ENCODE measurements around the gene SNED1.
"Not testable (repeated sequence)": the region's sequence is repeated elsewhere in the genome, so short reads cannot be mapped to it uniquely, and the experiment has no call there.

Gene SNED1

GRCh38 chr2:240972636-240973521, 25.5 kb upstream of the SNED1 start:
- DNase-seq, result no peak

- DNase-seq, result no peak
Observed at GRCh38 chr2:240974771-240975572, 23.4 kb upstream of the SNED1 start.

- DNase-seq, result not testable (repeated sequence)
Observed at GRCh38 chr2:240975903-240976302, 22.5 kb upstream of the SNED1 start.

DNA sequence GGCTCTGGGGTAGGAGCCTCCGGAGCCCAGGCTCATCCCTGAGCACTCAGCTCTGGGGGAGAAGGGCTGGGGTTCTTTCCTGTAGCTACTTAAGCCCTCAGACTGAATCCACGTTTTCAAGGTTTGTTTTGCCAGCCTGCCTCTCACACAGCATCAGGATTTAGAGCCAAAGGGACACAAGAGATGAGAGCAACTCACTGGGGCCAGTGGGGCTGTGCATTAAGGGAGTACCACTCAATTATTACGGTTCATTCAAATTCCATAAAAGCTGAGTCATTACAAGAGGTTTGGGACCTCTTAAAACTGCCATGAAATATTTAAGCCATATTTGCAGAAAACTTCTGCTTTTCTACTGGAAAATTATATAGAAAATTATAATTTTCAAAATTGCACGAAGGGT, 17.1 kb upstream of the SNED1 start:
- DNase-seq, result no peak

GRCh38 chr2:240981871-240982800, 16.3 kb upstream of the SNED1 start:
- peak; percentile 24 for DNase-seq

GRCh38 chr2:240982821-240983281, 15.6 kb upstream of the SNED1 start:
- peak; percentile 9 for DNase-seq

DNA sequence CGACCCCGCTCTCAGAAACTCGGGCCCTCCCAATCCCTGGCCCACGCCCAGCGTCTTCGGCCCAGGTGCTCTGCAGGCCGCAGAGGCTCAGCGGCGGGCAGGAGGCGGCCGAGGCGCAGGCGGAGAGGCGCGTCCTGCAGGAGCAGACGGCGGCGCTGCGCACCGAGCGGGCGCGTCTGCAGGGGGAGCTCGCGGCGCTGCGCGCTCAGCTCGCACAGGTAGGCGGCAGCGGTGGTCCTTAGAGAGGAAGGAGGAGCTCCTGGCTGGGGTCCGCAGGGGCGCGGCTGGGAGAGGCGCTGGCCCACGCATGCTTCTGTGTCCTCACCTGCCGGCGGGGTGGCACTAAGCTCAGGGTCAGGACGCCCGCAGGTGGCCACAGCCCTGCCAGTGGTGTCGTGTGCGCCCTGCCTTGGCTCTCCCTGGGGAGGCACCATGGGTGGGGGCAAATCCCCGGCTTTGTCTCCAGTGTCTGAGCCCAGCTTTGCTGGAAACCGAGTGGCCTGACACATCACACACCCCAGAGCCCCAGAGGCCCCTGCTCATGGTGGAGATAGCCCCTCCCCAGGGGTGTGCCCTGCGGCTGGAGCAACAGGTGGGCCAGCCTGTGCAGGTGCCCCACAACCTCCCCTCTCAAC, 14.9 kb upstream of the SNED1 start:
- peak; percentile 31 for DNase-seq

DNA sequence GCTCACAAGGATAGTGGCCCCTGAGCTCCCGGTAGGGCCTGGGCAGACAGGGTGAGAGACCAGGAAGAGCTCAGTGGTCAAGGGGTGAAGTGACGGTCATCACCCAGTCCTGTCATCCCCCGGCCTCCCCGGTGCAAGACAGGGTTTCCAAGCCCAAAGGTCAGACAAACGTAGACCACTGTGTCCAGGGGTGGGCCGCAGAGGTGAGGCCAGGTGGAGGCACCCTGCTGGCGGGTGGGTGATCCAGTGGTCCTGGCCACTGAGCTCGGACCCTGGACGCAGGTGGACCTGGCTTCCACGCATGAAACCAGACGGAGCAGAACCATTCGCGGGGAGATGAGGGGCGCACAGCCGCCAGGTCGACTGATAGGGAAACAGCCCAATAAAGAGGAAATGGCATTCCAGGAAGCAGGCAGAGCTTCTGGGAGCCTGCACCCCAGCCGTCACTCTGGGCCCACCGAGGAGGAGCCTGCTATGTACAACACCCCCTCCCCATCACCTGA, 14.4 kb upstream of the SNED1 start:
- DNase-seq, result peak; percentile 25

GRCh38 chr2:240985881-240986786, 12.3 kb upstream of the SNED1 start:
- peak; percentile 31 for DNase-seq

DNA sequence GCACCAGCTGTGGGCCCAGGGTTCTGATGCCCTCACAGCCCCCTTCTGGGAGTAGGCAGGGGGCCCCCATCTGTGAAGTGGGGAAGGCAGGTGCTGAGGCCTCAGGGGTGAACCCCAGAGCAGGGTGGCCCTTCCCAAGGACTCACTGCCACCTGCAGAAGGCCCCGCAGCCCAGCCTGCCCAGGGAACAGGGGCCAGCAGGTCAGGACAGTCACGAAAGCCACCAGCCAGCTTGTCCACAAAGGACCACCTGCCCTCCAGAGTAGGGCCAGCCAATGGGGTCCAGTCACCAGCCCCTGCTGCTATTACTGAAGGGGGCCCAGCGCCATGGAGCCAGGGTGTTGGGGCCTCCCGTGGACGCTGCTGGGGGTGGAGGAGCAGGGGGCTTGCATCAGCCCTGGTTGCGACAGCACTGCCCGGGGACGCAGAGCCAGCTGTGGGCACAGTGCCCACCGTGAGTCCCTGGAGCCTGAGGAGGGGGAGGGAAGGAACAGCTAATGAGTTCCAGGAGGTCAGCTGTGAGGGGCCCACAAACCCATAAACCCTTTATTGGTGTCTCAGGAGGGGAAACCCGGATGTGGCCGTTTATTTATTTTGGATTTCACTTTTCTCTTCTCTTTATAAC, 11.5 kb upstream of the SNED1 start:
- peak; percentile 69 for DNase-seq

DNA sequence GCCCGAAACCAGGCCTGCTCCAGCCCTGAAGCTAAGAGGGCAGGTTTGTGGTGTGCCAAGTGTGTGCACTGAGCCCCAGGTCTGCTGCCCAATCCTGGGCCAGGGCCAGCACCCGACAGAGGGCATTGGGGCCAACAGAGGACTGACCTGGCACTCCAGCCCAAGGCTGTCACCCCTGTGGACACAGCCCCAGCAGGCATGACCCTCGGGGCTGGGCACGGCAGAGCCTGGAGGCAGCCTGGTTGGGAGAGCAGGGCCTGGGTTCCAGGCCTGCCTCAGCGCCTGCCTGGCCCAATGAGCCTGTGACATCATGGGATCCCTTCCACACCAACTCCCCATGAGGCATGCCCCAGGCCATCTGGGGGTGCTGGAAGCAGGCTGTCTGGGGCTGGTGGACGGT, 10.8 kb upstream of the SNED1 start:
- peak; percentile 28 for DNase-seq

- DNase-seq, result peak; percentile 22
Observed at GRCh38 chr2:240988146-240988545, 10.3 kb upstream of the SNED1 start.

GRCh38 chr2:240988571-240989271, 9.7 kb upstream of the SNED1 start:
- peak; percentile 17 for DNase-seq

GRCh38 chr2:240989451-240990265, 8.8 kb upstream of the SNED1 start:
- DNase-seq, result peak; percentile 31

- peak; percentile 13 for DNase-seq
Observed at GRCh38 chr2:240990266-240990529, 8.2 kb upstream of the SNED1 start.

DNA sequence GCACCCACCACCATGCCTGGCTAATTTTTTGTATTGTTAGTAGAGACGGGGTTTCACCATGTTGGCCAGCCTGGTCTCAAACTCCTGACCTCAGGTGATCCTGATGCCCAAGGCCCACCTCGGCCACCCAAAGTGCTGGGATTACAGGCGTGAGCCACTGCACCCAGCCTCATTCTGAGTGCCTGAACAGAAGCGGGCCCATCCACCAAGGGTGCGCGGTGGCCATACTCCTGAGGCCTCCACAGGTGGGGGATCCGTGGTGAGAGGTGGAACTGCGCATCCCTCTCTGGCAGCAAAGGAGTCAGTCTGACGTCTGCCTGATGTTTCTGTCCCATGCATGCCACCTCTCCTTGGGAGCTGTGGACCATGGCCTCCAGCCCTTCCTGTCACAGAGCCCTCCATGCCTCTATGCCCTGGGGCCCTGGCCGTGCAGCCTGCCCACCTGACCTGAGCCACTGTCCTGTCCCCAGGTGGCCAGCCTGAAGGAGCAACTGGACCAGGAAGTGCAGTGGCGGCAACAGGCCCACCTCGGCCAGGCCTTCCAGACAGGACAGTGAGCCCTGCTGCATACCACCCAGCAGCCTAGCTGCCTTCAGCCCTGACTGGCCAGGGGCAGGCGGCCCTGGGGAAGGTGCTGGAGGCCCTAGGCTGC, 7.6 kb upstream of the SNED1 start:
- peak; percentile 30 for DNase-seq

GRCh38 chr2:240991378-240992263, 6.8 kb upstream of the SNED1 start:
- DNase-seq, result peak; percentile 92
